Fibroblast of skin of right biceps (primary cell): ENCODE data around the gene RELL1.

Experiments used
- DNase-seq: peaks from one replicate; pipeline ENCODE4 v3.0.0-alpha.2; 2013

Gene RELL1

DNA sequence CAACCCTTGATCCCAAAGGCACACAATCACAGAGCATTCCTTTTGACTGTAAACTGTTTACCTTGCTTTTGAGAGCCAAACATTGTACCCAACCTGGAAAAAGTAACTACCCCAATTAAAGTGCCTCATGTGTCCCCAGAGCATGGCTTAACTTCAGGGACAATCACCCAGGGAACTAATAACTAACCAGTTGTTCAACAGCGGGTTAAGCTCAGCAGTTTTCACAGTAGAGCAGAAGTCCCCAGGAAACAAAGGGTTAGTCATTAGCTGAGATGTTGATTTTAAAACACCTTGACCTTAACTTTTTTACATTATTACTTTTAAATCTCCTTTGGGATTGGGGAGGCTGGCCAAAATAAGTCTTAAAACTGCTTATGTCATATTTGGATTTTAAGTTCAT lies 94.8 kb downstream of the RELL1 start:
- DNase-seq, result no peak

DNA sequence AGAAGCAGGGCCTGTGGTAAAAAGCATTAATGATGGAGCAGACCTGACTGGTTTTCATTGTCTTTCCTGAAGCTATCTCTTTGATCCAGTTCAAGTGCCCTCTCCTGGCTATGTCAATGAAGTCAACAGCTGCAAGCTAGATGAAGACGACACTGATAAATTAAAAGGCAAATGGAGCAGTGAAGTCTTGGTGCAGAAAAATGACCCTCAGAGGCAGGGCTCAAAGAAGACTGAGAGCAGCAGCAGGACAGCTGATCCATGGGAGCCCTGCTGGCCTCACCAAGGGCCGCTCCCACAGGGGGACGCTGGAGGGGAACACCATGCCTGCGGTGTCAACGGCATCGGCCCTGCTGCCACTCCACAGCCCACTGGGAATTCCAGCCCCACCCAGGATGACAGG lies 96.2 kb downstream of the RELL1 start:
- DNase-seq, result no peak

DNA sequence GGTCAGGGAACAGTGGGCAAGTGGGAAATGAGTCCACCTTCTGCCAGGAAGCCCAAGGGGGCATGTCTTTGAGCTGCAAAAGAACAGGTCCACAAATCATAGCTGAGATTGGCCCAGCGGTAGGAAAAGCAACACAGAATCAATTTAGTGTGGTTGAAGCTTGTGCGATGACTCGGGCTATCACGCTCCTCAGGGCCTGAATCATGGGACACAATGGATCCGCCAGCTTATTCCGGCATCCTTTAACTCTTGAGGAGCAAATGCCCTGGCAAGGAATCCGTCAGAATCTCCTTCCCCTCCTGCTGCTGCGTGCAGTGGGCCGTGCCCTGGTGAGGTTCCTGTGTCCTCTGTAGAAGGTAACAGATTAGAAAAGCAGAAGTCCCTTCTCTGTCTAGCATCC lies 98.0 kb downstream of the RELL1 start:
- peak; percentile 19 for DNase-seq

DNA sequence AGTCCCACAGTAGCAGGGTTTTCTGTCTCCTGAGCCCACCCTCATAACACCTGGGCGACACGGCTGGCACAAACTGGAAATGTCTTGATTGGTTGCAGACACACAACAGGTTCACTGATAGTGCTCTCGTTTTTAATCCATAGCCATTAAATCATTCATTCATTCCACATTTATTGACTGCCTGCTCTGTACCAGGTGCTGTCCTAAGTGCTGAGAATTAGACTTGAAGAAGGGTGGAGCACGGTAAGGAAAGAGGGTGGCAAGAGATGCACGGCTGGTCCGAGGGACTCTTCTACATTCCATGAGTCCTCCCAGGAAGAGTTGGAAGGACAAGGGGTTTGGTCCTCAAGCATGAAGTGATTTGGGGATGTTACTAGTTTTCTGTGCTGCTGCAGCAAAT lies 100.0 kb downstream of the RELL1 start:
- DNase-seq, result no peak

DNA sequence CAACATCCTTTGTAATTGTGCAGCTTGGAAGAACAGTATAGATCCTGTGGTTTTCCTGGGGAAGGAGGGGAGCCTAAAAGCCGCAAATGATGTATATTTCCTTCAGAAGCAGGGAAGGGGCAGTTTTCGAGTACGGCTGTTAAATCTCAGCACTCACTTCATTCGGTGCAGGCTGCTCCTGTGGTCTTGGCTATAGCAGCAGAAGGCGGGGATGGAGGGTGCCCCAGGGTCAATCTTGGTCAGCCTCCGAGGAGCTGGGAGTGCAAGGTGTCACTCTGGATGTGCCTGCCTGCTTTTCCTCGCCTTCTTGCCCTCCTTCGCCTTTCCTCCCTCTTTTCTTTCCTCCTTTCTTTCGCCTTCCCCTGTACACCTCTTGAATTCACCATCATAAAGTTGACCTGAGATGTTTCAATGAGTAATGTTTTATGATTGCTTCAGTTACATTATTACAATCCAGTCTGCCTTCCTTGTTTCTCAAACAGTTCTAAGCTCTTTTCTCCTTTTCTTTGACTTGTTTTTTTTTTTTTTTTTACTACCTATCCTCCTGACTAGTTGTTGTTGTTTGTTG lies 101.6 kb downstream of the RELL1 start:
- no peak for DNase-seq

DNA sequence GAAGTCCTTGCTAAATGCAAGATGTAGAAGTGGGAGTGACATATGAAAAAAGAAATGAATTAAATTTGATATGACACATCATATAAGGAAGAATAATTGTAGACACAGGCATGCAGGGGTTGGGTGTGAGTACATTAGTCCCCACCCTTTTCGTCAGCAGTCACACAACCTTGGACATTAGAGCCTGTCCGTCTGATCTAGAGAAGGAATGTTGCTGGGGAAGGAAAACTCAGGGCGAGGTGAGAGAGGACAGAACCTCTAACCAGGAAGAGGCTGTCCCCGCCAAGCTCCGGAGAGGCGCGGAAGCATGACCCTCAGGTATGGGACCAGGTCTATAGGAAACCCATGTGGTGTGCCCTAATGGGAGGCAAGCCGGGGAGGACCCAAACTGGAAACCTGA lies 102.1 kb downstream of the RELL1 start:
- no peak for DNase-seq

DNA sequence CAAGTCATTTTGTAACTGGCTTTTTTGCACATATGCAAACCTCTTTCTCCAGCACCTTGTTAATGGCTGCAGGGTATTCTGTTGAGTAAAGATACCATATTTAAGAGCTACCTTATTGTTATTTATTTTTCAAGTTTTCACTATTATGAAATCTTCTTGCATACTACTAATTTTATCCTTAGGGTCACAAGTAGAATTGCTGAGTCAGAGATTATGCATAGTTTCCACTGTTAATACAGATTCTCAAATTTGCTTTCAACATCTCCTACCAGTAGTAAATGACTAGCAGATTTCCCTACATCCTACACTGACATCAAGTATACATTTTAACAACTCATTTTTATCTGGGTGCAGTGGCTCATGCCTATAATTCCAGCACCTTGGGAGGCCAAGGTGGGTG lies 112.6 kb downstream of the RELL1 start:
- DNase-seq, result no peak

DNA sequence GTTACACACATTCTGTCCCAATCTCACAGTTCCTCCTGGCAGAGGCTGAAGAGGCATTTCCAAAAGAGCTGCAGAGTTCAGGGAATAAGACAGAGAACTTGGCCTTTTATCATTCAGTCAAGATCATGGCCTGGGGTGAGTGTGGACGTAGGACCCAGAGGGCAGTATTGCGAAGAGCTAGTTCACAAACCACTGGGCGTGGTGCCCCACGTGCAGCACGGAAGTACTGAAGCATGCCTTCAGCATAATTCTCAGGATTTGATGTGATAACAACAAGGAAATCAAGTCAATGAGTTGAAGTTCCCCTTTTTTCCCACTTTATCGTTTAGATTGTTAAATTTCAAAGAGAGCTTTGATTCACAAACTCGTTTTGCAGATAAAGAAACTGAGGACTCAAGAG lies 117.7 kb downstream of the RELL1 start:
- DNase-seq, result no peak

DNA sequence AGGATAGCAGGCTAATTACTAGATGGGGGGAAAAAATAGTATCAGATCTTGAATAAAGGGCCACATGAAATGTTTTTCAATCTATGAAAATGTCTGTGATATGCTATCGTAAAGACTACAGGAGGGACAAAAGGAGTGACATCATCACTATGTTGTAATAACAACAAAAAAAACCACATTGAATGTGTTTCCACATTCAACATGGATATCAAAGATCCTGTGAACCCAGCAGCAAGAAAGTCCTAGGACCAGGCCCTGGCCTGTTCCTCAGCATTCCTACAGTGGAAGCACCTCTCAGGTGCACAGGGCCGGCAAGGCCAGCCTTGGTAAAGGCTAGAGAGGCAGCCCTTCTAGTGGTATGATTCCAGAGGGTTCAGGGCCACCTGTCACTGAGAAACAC lies 118.3 kb downstream of the RELL1 start:
- no peak for DNase-seq

DNA sequence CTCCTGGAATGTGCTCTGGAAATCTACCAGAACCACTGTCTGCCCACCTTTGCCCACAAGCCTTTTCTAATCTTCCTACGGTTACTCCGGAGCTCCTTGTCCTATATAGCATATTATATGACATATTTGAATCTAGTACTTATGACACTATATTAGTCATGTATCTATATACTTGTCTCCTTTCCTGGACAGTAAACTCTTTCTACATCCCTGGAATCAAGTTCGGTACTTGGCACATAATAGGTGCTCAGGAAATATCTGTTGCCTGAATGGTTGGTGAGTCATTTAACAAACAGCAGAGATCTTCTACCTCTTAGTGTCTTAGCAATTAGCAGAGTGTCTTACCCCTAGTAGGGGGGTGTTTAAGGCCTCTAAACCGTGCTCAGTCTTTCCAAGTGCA lies 123.6 kb downstream of the RELL1 start:
- DNase-seq, result peak; percentile 29

DNA sequence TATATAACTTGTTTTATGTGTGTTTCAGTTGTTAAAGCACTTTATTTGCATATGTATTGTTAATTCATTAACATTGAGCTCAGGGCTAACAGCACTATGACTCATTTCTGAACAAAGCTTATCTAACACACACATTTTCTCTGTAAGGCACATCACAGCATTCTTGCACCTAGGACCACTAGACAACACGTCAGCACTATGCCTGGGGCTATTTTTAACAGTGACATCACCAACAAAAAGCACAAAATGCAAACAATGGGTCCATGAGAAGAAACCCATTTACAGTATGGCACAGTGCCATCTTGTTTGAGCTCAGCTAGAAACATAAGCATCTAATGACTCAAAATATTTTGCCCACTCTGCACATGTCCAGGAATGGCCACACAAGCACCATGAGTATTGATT lies 124.4 kb downstream of the RELL1 start:
- DNase-seq, result peak; percentile 24

DNA sequence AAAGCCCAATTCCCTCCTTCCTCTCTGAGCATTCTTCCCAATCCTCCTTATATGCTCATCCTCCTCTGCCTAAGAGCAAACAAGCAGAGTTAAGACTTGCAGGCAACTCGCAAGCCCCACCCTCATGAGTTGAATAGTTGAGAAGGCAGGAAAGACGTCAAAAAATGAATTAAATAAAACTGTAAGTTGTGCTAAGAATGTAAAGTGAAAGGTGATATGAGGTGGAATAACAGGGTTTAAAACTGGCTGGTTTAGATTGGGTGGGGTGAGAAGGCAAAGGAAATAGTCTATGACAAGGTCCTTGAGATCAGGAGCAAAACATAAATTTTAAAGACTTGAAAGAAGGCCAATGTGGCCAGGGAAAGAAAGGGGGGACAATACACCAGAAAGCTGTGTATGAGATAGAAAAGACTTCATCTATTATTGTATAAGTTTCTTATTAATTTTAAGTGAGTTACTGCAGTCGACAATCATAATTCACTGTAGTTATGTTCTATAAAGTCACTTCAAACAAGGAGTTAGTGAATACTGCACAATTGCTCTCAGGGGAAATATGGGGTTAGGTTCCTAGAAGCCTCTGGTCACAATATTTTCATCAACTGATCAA lies 124.9 kb downstream of the RELL1 start:
- DNase-seq, result no peak
